NCI-H345 treated with DMSO at 0.1 percent for 48 hours (cell line): ENCODE data around the gene PPIL1.
"Not testable (repeated sequence)": the region's sequence is repeated elsewhere in the genome, so short reads cannot be mapped to it uniquely, and the experiment has no call there.

Experiments
- DNase-seq: peaks from one replicate; lab custom pipeline; 2025; ENCODE audit not compliant: unreplicated experiment; lab: John Stamatoyannopoulos, UW

The PPIL1 gene

GRCh38 chr6:36874443-36875249 is at the start of gene PPIL1:
TSS of gene PPIL1 (minus strand) at chr6:36874803. CDS start at chr6:36874772, 31 bp downstream.
- peak; percentile 98 for DNase-seq

- no peak for DNase-seq
Observed at GRCh38 chr6:36924131-36924530, 49.5 kb upstream of the PPIL1 start.

GRCh38 chr6:36920546-36920945 is 45.9 kb upstream of the PPIL1 start:
- DNase-seq, result no peak

- no peak for DNase-seq
Observed at GRCh38 chr6:36920049-36920448, 45.4 kb upstream of the PPIL1 start.

- DNase-seq, result no peak
Observed at GRCh38 chr6:36917541-36918193, 43.1 kb upstream of the PPIL1 start.

GRCh38 chr6:36916126-36916525 is 41.5 kb upstream of the PPIL1 start:
- no peak for DNase-seq

- no peak for DNase-seq
Observed at GRCh38 chr6:36915599-36915998, 41.0 kb upstream of the PPIL1 start.

GRCh38 chr6:36914227-36914794 is 39.7 kb upstream of the PPIL1 start:
- no peak for DNase-seq

- DNase-seq, result no peak
Observed at GRCh38 chr6:36913082-36913481, 38.5 kb upstream of the PPIL1 start.

- DNase-seq, result no peak
Observed at GRCh38 chr6:36912586-36912985, 38.0 kb upstream of the PPIL1 start.

- no peak for DNase-seq
Observed at GRCh38 chr6:36912030-36912454, 37.4 kb upstream of the PPIL1 start.

- DNase-seq, result no peak
Observed at GRCh38 chr6:36908747-36909146, 34.1 kb upstream of the PPIL1 start.

GRCh38 chr6:36907781-36908180 is 33.2 kb upstream of the PPIL1 start:
- no peak for DNase-seq

GRCh38 chr6:36906539-36907325 is 32.1 kb upstream of the PPIL1 start:
- peak; percentile 16 for DNase-seq

- no peak for DNase-seq
Observed at GRCh38 chr6:36904851-36905393, 30.3 kb upstream of the PPIL1 start.

- DNase-seq, result no peak
Observed at GRCh38 chr6:36904114-36904513, 29.5 kb upstream of the PPIL1 start.

- DNase-seq, result no peak
Observed at GRCh38 chr6:36897609-36898008, 23.0 kb upstream of the PPIL1 start.

- no peak for DNase-seq
Observed at GRCh38 chr6:36893976-36894932, 19.7 kb upstream of the PPIL1 start.

- not testable (repeated sequence) for DNase-seq
Observed at GRCh38 chr6:36891153-36891552, 16.6 kb upstream of the PPIL1 start.

- no peak for DNase-seq
Observed at GRCh38 chr6:36890112-36890663, 15.6 kb upstream of the PPIL1 start.
